Activated CD4-positive, alpha-beta T cell treated with anti-CD3 and anti-CD28 coated beads, Interleukin-2, amount 10 ng/mL, durations not matched to agents 7 days and 5 days (primary cell): ENCODE data around the gene CLDN19. TPM values are rescaled to one million over a fixed set of nuclear protein-coding genes. Genes with fewer than 3 reads are reported as not detected.

Experiments used
- CTCF ChIA-PET: fragments of 350-600 bp; sonication (Branson Sonifier 250); formaldehyde crosslinking; loops from one replicate; lab custom pipeline; 2021; ENCODE audit warnings: antibody characterized with exemption; lab: Charles Lee
- POLR2A ChIA-PET: fragments of 350-600 bp; sonication (Branson Sonifier 250); formaldehyde crosslinking; loops from one replicate; lab custom pipeline; 2021; ENCODE audit warnings: antibody characterized with exemption; lab: Charles Lee
- DNase-seq: peaks from one replicate; pipeline ENCODE4 v3.0.0-alpha.2; 2020
- H3K27ac Mint-ChIP-seq: one replicate; pipeline ENCODE4 v1.8.0; 2021; ENCODE audit warnings: mild to moderate bottlenecking, moderate library complexity, mixed read lengths
- H3K27me3 Mint-ChIP-seq: one replicate; pipeline ENCODE4 v1.8.0; 2021; ENCODE audit warnings: mixed read lengths
- H3K36me3 Mint-ChIP-seq: one replicate; pipeline ENCODE4 v1.8.0; 2021; ENCODE audit warnings: low read depth, mixed read lengths
- H3K4me1 Mint-ChIP-seq: one replicate; pipeline ENCODE4 v1.8.0; 2021; ENCODE audit warnings: mixed read lengths
- H3K4me3 Mint-ChIP-seq: one replicate; pipeline ENCODE4 v1.8.0; 2021; ENCODE audit warnings: mild to moderate bottlenecking, moderate library complexity, mixed read lengths
- H3K9me3 Mint-ChIP-seq: one replicate; pipeline ENCODE4 v1.8.0; 2021; ENCODE audit warnings: mixed read lengths
- total RNA-seq, 2 experiments: library from RNA; stranded (reverse); gene quantifications; one replicate each; pipeline ENCODE4 v1.2.3, GENCODE V29; 2021

CLDN19 gene
- total RNA-seq, 2 experiments from 2014 or later: not detected

DNA sequence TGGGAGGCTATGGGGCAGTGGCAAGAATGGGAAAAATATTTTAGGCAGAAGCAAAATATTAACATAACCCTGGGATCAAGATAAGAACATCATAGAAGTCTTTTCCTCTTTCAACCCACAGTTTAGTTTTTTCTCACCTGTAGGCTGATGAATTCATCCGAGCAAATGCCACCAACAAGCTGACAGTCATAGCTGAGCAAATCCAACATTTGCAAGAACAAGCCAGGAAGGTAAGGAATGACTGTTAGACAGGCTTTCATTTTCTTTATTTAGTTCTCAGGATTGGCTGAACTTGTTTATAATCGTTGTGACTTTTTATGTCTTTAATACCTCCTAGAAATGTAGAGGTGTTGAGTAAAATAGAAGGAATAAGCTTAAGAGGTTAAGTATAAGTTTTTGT, 33.4 kb upstream of the CLDN19 start:
- Mint-ChIP-seq H3K4me3 (no peak overlapping the region), H3K9me3 (no peaks in the 10 kb centered on the region), H3K36me3 (peaks cover 61% of the 10 kb centered on the region), H3K27me3 (no peaks in the 10 kb centered on the region), H3K27ac (no peak overlapping the region), H3K4me1 (peaks cover 31% of the 10 kb centered on the region)
- no peak for DNase-seq
- CTCF ChIA-PET: interaction anchor here (0.9 kb wide), 1 partner anchor 88 kb away, joined by 3 read pairs; no protein-coding TSS in a partner anchor
- POLR2A ChIA-PET: no interaction called here

DNA sequence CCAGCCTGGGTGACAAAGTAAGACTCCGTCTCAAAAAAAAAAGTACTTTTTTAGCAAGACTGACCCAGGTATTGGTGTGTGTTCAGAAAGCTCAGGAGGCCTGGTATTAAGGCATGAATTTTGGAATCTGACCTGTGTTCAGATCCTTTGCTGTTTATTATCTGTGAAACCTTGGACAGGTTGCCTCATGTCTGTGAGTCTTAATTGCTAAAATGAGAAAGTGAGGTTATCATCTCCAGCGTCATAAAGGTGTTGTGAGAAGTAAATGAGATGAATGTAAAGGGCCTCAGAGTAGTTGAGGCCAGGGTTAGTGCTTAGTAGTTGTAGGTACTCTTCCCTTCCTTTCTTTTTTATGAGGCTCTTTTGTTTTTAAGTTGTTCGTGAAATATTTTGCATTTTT, 29.8 kb upstream of the CLDN19 start:
- Mint-ChIP-seq H3K4me1 (peaks cover 40% of the 10 kb centered on the region), H3K27ac (no peak overlapping the region), H3K4me3 (no peak overlapping the region), H3K36me3 (peaks cover 35% of the 10 kb centered on the region), H3K9me3 (no peaks in the 10 kb centered on the region), H3K27me3 (no peaks in the 10 kb centered on the region)
- DNase-seq: no peak
- ChIA-PET CTCF (interaction anchor here (0.6 to 1.5 kb wide), 4 partner anchors 8 to 188 kb away, joined by 3 to 4 read pairs (median 4); no protein-coding TSS in a partner anchor), POLR2A (no interaction called here)

DNA sequence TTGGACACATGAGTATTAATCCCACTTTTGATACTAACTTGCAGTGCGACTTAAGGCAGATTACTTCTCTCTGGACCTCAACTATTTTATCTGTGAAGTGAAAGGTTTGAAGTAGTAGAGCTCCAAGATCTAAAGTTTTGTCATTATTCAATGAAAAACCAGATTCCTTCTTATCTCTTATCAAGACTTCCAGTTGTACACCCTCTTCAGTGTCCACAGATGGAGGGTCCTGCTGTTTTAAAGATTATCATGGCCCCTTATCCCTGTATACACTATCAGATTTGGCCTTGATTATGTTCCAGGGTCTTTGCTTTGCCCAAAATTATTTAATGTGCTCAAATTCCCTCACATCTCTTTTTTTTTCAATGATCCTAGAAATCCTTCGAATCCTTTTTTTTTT, 28.1 kb upstream of the CLDN19 start:
- Mint-ChIP-seq H3K9me3 (no peaks in the 10 kb centered on the region), H3K27ac (peak overlapping the region; percentile 97), H3K4me3 (no peak overlapping the region), H3K4me1 (peaks cover 38% of the 10 kb centered on the region), H3K36me3 (peaks cover 26% of the 10 kb centered on the region), H3K27me3 (no peaks in the 10 kb centered on the region)
- CTCF ChIA-PET: interaction anchor here (1.5 to 2.7 kb wide), 3 partner anchors 10 to 57 kb away, joined by 3 to 21 read pairs (median 4); no protein-coding TSS in a partner anchor
- POLR2A ChIA-PET: no interaction called here
- no peak for DNase-seq

DNA sequence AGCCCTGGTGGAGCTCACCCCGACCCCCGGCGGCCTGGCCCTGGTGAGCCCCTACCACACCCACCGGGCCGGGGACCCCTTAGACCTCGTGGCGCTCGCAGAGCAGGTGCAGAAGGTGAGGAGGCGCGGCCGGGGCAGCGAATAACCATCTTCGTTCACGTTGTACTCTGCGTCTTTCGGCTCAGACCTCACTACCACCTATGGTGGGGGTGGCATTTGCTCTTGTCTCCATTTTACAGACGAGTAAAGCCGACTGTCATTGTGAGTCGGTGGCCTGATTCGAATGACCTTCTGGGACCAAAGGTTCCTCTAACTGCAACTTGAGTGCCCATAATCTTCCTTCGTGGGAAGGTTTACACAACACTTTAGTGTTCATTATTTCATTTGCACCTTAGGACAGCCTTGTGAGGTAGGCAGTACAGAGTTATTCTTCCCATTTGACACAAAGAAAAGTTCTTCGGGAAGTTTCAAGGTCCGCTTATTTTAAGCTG, 27.5 kb upstream of the CLDN19 start:
- Mint-ChIP-seq H3K27ac (peak overlapping the region; percentile 97), H3K4me1 (peaks cover 35% of the 10 kb centered on the region), H3K36me3 (peaks cover 23% of the 10 kb centered on the region), H3K4me3 (no peak overlapping the region), H3K27me3 (no peaks in the 10 kb centered on the region), H3K9me3 (no peaks in the 10 kb centered on the region)
- CTCF ChIA-PET: interaction anchor here (0.7 to 2.7 kb wide), 12 partner anchors 10 to 624 kb away, joined by 3 to 21 read pairs (median 6); partner anchors contain the start of genes ERMAP, PPIH, SVBP and TMEM269
- no peak for DNase-seq
- POLR2A ChIA-PET: interaction anchor here (0.6 to 1.3 kb wide), 5 partner anchors 10 to 775 kb away, joined by 3 to 5 read pairs (median 3); partner anchors contain the start of genes TMEM269 and ZNF691

DNA sequence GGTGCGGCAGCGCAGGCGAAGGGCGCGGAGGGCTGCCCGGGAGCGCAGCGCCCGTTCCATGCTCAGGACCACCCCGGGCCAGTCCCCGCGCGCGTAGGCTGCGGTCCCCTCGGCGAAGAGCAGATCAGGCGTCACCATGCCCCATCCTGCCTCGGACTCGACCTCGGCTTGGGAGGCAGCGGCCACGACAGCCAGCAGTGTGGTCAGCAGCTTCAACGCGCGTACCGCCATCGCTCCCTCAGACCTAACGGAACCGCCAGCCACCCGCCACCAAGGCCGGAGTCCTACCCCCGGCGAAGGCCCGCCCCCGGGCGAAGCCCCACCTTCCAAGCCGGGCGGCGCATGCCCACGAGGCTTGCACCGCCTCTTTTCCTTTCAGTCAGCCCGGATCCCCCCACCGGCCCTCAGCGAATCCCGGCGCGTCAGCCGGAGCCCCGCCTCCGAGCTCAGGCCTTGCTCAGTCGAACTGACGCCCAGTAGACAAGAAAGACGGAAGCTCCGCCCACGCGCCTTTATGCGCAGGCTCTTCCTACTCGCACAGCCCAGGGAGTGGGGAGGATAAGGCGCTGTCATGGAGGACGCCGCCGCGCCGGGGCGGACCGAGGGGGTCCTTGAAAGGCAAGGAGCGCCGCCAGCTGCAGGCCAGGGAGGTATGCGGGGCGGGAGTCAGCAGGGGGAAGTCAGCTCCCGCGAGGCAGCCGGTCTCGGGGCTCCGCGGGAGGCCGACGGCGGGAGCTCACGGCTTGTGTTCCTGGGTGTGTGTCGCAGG, 26.9 kb upstream of the CLDN19 start, which contains the start of the genes C1orf50 and P3H1:
Gene C1orf50 (plus strand): TSS at position 509 of the 769 bp plus-strand sequence. CDS start 63 bp downstream, at position 572.
Gene P3H1 (minus strand): TSS at position 288 of the 769 bp plus-strand sequence. CDS start 57 bp downstream, at position 231.
- H3K36me3 Mint-ChIP-seq: peaks cover 19% of the 10 kb centered on the region
- ChIA-PET CTCF (interaction anchor here (0.7 to 2.7 kb wide), 15 partner anchors 9 to 624 kb away, joined by 3 to 21 read pairs (median 5); partner anchors contain the start of genes ERMAP, PPIH, SVBP and TMEM269), POLR2A (interaction anchor here (0.6 to 1.3 kb wide), 6 partner anchors 11 to 775 kb away, joined by 3 to 5 read pairs (median 3); partner anchors contain the start of genes TMEM269 and ZNF691)
- peak within 1 kb of the TSS; percentile 97 for H3K27ac Mint-ChIP-seq
- H3K9me3 Mint-ChIP-seq: no peaks in the 10 kb centered on the region
- H3K4me1 Mint-ChIP-seq: peaks cover 34% of the 10 kb centered on the region
- H3K27me3 Mint-ChIP-seq: no peaks in the 10 kb centered on the region
- peak; percentile 100 for DNase-seq
- H3K4me3 Mint-ChIP-seq: no peak within 1 kb of the TSS

DNA sequence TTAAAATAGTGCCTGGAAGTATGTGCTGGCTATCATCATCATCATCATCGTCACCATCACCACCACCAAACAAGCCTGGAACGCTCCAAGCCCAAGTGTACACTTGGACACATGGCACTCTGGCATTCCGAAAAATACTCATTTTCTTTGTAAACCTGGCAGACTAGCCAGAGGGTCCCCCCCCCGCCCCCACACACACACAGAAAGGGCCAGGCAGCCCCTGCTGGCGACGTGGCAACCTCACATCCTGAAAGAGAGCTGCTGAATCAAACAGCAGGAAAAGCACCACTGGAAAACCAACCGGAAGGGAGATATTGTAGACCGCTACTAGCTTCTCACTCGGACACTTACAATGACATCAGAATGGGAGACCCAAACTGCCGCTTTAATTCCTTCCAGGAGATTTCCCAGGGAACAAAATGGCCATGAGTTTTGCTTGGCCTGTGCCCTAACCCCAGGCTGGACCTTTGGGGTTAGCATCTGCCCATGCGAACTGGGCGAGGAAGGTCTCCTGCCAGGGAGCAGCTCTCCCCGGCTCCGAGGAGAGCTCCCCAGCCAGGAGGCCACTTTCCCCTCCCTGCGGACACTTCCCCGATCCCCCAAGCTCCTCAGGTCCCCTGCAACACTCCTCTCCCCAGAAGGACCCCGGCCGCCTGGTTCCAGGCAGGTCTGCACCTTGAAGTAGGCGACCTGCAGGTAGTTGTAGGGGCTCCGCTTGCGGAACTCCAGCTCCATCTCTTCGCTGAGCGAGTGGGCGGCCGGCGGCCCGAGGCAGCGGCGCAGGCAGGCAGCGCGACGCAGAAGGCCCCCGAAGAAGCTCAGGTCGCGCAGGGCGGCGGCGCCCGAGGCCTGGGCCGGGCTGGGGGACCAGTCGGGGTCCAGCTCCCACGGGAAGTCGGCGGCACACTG, 26.1 kb upstream of the CLDN19 start:
- peak; percentile 31 for DNase-seq
- no peaks in the 10 kb centered on the region for H3K9me3 Mint-ChIP-seq
- peaks cover 19% of the 10 kb centered on the region for H3K36me3 Mint-ChIP-seq
- CTCF ChIA-PET: interaction anchor here (0.8 to 2.7 kb wide), 19 partner anchors 8 to 593 kb away, joined by 3 to 21 read pairs (median 4); partner anchors contain the start of genes ERMAP, PPIH, SVBP and TMEM269
- no peak overlapping the region for H3K4me3 Mint-ChIP-seq
- H3K27ac Mint-ChIP-seq: no peak overlapping the region
- POLR2A ChIA-PET: interaction anchor here (0.9 to 1.3 kb wide), 5 partner anchors 11 to 105 kb away, joined by 3 to 5 read pairs (median 3); partner anchors contain the start of genes TMEM269 and ZNF691
- H3K27me3 Mint-ChIP-seq: no peaks in the 10 kb centered on the region
- H3K4me1 Mint-ChIP-seq: peaks cover 33% of the 10 kb centered on the region

DNA sequence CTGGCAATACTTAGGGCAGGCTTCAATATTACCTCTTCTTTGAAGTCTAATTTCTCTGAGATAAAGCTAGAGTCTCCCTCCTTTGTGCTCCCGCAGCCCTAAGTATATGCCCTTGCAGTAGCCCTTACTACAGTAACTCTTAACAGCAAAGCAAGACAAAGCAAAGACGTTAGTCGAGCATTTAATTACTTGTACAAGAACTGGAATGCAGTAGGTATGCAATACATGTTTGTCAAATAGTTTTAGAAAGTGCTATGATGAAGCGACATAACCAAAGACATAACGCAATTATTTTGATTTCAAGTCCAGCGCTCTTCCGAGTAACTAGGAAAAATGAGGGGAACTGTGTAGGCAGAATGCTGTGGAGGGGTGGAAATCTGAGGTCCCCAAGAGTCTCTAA, 25.2 kb upstream of the CLDN19 start:
- peaks cover 14% of the 10 kb centered on the region for H3K36me3 Mint-ChIP-seq
- H3K4me3 Mint-ChIP-seq: no peak overlapping the region
- CTCF ChIA-PET: interaction anchor here (0.8 to 1.4 kb wide), 5 partner anchors 13 to 310 kb away, joined by 3 to 4 read pairs (median 3); no protein-coding TSS in a partner anchor
- no peak overlapping the region for H3K27ac Mint-ChIP-seq
- DNase-seq: no peak
- POLR2A ChIA-PET: no interaction called here
- H3K9me3 Mint-ChIP-seq: no peaks in the 10 kb centered on the region
- peaks cover 28% of the 10 kb centered on the region for H3K4me1 Mint-ChIP-seq
- no peaks in the 10 kb centered on the region for H3K27me3 Mint-ChIP-seq

DNA sequence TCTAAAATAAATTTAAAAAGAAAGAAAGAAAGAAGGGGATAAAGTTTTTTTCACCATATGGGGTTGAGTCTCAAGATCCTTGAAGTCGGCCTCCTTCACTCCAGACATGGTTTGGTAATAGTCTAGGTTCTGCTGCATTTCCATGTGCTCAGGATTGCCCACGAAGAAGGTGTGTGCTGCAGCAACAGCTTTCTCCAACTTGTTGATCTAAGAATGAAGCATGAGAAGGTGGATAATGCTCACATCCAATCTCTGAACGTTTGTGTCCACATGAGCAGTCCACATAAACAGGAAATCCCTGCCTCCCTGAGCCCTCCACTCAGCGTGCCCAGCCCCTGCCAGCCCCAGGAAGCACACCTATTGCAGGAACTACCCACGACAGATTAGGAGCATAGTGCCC, 22.2 kb upstream of the CLDN19 start:
- POLR2A ChIA-PET: no interaction called here
- Mint-ChIP-seq H3K9me3 (no peaks in the 10 kb centered on the region), H3K27ac (peak overlapping the region; percentile 25), H3K4me3 (no peak overlapping the region), H3K27me3 (no peaks in the 10 kb centered on the region), H3K36me3 (peaks cover 10% of the 10 kb centered on the region), H3K4me1 (peaks cover 4% of the 10 kb centered on the region)
- no peak for DNase-seq
- CTCF ChIA-PET: interaction anchor here (0.6 to 1.3 kb wide), 3 partner anchors 16 to 1212 kb away, joined by 3 to 4 read pairs (median 3); partner anchors contain the start of gene ATP6V0B

DNA sequence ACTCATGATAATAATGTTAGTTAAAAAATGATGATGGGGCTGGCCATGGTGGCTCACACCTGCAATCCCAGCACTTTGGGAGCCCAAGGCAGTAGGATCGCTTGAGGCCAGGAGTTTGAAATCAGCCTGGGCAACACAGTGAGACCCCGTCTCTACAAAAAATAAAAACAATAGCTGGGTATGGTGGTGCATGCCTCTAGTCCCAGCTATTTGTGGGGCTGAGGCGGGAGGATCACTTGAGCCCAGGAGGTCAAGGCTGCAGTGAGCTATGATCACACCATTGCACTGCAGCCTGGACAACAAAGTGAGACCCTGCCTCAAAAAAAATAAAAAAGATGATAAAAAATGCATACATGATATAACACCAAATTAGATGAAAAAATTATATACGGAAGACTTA, 21.5 kb upstream of the CLDN19 start:
- DNase-seq: no peak
- Mint-ChIP-seq H3K27me3 (no peaks in the 10 kb centered on the region), H3K4me1 (peaks cover 6% of the 10 kb centered on the region), H3K27ac (no peak overlapping the region), H3K36me3 (peaks cover 15% of the 10 kb centered on the region), H3K4me3 (no peak overlapping the region), H3K9me3 (no peaks in the 10 kb centered on the region)
- ChIA-PET CTCF (no interaction called here), POLR2A (no interaction called here)

DNA sequence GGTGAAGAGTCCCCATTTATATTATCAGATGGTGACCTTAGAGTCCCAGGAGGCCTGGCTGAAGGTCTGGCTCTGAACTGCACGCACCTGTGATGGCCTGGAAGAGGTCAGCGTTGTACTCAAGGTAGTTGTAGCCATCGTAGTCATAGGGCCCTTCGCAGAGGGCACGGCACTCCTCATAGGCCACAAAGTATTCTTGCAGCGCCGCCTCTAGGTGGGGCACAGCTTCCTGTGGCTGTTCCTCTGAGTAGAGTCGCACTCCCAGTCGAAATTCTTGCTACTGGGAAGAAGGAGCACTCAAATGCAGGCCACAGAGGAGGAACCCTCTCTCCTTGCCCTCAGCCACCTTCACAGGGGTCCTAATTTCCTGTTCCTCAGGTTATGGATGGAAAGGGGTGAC, 19.1 kb upstream of the CLDN19 start:
- Mint-ChIP-seq H3K27me3 (no peaks in the 10 kb centered on the region), H3K4me3 (no peak overlapping the region), H3K36me3 (peaks cover 29% of the 10 kb centered on the region), H3K4me1 (peaks cover 5% of the 10 kb centered on the region), H3K9me3 (no peaks in the 10 kb centered on the region), H3K27ac (no peak overlapping the region)
- DNase-seq: no peak
- POLR2A ChIA-PET: interaction anchor here (0.6 kb wide), 1 partner anchor 64 kb away, joined by 3 read pairs; no protein-coding TSS in a partner anchor
- CTCF ChIA-PET: interaction anchor here (0.5 to 1.2 kb wide), 3 partner anchors 12 to 145 kb away, joined by 3 read pairs; no protein-coding TSS in a partner anchor

DNA sequence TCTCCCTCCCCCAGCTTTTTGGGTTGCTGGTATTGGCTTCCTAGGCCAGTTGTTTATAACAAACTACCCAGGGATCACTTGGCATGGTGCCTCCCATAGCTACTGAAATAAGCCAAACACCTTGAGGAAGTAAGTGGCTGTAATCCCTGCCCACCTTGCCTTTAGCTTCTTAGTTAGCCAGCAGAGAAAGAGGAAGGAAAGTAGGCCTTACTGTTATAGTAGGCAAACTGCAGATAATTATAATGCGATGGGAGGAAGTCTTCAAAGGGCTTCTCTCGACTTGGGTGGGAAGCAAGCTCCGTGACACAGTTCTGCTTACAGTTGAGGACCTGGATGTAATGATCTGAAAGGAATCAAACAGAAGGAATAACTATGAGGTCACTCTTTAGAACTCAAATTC, 18.6 kb upstream of the CLDN19 start:
- Mint-ChIP-seq H3K27ac (no peak overlapping the region), H3K27me3 (no peaks in the 10 kb centered on the region), H3K36me3 (peaks cover 32% of the 10 kb centered on the region), H3K9me3 (no peaks in the 10 kb centered on the region), H3K4me3 (no peak overlapping the region), H3K4me1 (peaks cover 5% of the 10 kb centered on the region)
- DNase-seq: no peak
- CTCF ChIA-PET: interaction anchor here (0.5 to 2.2 kb wide), 3 partner anchors 8 to 145 kb away, joined by 3 to 10 read pairs (median 3); partner anchors contain the start of genes C1orf50 and P3H1
- POLR2A ChIA-PET: interaction anchor here (0.6 kb wide), 1 partner anchor 64 kb away, joined by 3 read pairs; no protein-coding TSS in a partner anchor
